Islet of Langerhans (tissue), 1 donor: Measurements from ENCODE around the gene IQSEC2.

Experiments used
- FAIRE-seq: peaks from one replicate; lab custom pipeline; 2011; peaks lifted over from hg19 to GRCh38; lab: Jason Lieb, UNC

The IQSEC2 gene

DNA sequence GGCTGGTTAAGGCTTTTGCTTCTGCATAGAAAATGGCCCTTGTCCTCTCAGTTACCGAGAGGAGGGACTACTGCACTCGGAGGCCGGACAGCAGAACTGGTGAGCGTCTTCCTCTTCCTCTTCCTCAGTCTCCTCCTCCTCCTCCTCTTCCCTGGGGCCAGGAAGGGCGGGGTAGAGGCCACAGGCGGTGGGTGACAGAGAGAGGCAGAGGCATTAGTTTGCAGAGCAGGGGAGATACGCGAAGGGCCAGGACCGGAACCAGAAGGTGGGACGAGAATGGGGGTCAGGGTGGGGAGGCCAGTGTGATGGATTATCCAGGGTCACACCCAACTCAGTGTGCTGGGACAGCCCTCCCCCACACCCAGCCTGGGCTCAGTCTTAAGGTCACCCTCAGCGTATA is 14.5 kb downstream of the IQSEC2 start:
- FAIRE-seq: no peak

DNA sequence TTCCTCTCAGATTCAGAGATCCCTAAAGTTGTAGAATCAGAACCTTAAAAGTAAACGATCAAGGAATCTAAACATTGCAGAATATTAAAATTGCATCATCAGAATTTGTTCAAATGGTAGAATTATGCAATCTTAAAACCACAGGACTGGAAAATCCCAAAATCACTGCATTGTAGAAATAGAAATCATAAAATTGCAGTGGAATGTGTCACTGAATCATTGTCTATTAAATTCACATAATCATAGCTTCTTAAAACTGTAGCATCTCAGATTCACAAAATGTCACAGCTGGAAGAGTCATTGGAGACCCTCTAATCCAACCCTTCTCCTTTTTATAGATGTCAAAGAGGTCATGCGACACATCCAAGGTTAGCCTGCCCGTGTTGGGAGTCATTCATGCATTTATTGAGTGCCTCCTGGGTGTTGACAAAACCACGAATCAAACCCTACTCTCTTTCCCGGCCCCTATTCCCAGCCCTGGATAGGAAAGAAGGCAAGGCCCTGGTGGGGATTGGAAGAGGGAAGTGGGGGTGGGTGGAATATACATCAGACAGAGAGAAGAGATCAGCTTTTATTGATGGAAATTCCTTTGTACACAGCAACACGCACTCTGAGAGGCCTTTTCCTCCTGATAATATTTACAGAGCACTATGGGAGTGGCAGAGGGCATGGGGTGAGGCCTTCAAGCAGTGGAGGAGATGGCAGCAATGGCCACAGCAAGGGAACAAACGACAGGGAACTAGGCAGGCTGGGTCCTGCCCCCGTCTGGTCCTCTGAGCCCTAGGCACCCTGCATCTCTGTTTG is 15.4 kb downstream of the IQSEC2 start:
- no peak for FAIRE-seq

DNA sequence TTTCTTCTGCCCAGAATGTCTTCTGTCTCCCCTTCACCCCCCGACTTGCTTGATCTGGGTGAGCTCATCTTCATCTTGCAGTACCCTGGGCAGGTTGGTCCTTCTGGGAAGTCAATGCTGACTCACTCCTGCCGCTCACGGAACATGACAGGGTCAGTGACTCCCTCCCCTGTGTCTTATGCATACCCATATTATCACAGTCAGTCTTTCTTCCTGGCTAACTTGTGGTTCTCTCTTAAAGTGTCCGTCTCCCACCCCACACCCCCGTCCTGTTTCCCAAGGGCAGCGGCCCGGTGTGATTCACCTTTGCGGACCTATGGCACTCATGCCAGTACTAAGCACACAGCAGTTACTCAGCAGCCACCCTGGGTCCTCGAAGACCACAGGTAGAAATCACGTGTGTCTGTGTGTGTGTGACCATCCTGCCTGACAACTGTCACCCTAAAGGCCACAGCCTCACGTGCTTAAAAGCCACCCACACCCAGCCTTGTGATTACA is 17.7 kb downstream of the IQSEC2 start:
- FAIRE-seq: no peak

DNA sequence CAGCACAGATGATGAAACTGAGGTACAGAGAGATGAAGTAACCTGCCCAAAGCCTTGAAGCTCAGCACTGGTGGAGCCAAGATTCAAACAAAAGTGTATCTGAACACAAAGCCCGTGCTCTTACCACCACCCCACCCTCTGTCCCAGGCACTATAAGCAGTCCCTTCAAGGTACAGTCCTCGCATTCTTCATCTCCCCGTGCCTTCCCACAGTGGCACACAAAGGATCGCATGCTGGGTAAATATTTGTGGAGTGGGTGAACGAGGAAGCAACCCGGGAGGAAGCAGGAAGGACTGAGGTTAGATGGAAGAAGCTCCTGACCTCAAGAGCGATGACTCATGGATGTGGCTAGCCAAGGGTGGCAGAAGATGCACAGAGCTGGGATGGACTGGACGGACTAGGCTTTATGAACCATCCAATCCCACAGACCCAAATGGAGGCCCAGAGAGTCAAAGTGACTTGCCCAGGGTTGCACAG is 18.4 kb downstream of the IQSEC2 start:
- FAIRE-seq: no peak

DNA sequence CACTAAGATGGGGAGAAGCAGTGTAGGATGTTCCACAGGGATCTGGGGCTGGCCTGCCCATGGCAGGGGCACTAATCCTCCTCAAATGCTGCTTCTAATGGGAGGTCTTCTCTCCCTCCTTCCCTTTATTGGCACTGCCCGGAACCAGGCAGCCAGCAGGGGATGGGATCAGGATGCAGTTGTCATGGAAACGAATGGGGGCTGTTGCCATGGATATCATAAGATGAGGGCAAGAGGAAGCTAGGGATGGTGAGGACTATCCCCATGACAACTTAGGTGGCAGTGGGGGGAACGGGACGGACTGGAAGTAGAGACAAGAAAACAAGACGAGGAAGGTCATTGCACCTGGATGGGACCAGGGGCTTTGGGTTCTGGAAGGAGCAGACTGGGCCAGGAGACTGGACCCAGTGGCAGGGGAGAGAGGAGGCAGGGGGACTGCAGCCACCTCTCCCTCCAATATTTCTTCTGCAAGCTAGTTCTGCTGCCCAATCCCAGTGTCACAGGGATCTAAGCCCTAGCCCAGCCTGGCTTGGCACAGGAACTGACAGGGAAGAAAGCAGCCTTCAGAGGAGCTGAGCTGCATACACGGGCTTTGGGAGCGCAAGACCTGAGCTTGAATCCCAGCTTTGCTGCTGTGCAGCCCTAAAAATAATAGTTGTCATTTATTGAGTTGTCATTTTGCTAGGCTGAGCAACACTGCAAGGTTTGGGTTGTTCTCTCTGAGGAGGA is 19.0 kb downstream of the IQSEC2 start:
- no peak for FAIRE-seq

DNA sequence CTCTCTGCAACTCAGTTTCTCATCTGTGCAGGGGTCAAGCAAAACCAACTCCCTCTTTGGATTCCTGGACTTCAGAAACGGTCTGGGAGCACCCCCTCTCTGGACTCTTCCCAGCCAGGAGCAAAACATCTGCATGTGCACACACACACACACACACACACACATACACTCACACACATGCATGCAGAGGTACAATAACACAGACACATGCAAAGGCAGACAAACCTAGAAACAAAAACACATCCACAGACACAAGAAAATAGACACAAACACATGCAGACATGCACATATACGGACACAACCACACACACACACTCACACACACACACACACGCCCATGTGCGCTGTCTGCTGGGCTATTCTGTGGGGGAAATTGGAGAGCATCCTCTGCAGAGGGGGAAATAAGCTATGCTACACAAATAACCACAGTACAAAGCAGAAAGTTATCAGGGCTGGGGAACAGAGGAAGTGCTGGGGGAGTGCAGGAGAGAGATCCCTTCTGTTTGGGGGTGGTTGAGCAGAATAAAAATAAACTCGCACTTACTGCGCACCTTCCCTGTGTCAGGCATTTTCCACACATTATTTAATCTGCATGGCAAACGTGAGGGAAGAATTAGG is 19.9 kb downstream of the IQSEC2 start:
- FAIRE-seq: no peak

DNA sequence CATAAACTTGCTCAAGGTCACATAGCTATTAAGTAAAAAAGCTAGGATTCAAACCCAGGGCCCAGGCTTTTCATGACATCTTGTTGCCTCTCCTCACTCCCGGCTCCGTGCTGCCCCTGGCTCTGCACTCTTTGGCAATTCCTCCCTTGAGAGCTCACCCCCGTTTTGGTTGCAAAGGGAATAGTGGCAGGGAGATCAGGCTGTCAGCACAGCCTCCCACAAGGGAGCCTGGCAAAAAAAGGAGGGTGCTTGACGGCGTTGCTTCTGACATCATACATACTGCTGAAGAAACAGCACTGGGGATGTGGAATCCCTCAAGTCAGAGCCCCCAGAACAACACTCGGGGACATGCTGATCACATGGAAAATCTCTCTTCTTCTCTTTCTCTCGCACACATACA is 20.5 kb downstream of the IQSEC2 start:
- FAIRE-seq: no peak

DNA sequence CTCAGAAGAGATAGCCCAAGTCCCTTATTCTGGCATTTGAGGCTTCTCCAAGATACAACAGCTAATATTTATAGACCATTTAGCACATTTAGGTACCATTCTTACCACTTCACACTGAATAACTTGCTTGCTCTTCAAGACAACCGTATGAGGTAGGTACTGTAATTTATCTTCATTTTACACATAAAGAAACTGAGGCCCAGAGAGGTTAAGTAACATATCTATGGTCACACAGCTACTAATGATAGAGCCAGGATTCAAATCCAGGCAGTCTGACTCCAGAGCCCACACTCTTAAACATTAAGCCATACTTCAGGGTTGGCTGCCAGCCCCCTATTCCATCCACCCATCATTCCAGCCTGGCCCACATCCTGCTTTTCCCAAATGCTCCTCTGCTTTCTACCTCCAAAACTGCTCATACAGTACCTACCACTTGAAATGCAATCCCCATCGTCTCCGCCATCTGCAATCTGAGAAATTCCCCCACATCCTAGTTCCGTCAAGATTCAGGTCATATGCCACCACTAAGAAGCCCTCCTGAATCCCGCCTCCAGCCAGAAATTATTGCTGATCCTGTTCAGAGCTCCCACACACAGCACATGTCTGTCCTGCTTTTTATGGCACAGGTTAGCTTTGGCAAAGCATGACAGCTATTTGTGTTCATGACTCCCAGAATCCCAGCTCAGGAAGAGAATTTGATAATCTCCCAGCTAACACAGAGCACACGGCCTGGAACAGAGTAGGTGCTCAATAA is 23.5 kb downstream of the IQSEC2 start:
- no peak for FAIRE-seq

DNA sequence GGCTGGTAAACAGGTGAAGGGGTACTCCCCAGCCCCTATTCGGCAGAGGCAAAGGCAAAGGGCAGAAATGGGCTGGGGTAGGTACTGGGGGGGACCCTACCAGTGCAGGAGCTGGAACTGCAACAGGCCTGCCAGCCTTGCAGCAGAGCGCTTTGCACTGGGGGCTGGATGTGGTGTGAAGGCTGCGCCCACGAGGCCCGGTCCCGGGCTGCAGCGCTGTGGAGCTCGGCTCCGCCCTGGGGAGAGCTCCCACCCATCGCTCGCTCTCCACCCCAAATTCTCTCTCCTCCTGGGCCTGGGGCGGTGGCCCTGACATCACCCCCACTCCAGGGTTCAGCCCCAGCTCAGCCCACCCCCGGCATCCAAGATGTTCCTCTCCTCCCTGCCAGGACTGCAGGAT is 24.2 kb downstream of the IQSEC2 start:
- FAIRE-seq: no peak

DNA sequence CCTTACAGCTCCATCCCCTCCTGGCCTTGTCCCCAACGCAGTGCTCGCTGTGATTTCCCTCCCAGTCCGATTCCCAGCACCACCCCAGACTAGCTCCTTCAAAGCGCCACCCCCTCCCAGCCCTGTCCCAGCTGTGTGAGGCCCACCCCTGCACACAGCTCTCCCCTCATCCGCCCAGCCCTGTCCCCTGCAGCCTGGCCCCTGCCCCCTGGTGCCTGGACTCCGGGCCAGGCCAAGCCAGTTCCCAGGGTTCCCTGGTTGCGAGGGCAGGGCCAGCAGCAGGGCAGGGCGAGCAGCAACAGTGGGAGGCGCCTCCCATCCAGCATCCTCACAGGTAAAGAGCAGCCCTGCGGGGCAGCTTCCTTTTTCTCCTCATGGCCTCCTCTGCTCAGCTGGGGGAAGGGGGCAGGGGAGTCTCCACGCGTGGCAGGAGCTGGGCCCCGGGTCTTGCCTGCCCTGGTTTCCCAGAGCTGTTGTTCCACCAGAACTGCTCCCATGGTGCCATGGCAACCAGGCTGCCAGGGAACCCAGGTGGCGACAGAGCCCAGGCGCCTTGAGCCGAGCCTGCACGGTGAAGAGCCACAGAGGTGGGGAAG is 24.8 kb downstream of the IQSEC2 start:
- no peak for FAIRE-seq

DNA sequence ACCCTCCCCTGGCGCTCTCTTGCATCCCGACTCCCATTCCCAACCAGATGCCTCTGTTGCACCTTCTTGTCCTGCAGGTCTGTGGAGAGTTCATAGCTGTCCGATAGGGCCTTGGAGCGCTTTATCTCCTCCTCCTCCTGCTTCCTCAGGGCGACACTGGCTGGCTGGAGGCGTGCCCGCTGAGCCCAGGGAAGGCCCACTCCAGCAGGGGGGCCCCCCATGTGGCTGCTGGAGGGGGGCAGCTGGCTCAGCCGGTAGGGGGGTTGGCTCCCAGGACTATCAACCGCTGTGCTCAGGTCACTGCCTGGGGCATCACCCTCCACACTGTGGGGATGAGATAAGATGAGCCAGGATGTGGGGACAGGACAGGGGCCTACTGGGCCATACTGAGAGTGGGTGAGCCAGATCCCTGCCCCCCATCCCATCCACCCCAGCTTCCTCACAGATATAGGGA is 25.6 kb downstream of the IQSEC2 start:
- FAIRE-seq: no peak

DNA sequence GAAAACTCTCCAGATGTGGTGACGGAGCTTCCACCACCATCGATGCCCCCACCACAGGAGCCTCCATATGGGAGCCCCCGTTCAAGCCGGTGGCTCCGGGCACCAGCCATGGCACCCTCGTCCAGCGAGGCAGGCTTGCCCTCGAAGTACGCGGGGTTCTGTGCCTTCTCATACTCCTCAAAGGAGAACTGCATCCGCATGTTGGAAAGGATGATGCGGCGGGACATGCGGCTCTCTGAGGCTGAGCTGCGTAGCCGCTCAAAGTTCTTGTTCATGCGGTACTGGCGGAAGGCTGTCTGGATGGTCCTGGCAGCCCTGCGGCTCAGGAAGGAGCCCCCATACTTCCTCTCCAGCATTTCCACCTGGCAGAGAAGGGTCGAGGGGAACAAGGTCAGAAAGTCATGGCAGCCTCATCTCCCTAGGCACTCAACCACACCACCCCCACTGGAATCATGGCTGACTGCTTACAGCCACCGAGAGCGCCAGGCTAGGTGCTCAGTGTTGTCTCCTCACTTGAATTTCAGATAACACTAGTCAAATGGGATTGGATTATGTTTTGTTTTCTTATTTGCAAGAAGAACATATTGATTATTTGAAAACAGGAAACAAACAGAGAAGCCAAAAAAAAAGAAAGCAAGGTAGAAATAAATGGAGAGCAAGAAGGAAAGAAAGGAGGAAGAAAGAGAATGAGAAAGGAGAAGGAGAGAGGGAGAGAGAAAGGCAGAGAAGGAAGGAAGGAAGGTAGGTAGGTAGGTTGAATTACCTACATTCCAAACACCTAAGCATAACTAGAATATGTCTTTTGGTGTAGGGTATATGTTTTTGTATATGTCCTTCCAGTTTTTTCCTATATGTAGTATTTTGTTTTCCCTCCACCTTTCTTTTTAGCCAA is 26.6 kb downstream of the IQSEC2 start:
- FAIRE-seq: no peak

DNA sequence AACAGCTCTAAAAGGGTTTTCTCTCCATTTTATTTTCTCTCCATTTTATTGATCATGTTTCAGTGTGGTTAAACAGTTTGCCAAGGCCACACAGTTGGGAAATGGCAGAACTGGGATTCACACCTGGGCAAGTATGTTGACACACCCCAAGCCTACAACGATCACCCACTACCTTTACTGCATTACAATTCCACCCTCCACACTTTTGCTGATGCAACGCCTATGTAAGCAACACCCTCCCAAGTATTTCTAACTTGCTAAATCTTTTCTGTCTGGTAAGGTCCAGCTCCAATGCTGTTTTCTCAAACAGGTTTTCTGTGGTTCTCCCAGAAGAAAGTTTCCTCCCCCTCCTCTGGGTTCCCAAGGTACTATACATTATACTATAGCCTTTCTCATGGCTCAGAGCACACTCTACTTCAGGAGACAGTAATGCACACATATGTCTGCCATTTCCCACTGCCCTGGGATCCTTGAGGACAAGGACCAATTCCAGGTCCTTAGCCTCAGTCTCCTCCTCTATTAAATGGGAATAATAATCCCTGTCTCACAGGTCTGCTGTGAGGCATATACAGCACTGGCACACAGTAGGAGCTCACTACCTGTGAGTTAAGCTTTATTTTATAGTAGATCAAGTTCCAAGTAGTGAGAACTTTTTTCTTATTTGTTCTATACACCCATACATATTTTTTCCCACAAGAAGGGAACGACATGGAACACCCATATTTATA is 27.9 kb downstream of the IQSEC2 start:
- FAIRE-seq: no peak

DNA sequence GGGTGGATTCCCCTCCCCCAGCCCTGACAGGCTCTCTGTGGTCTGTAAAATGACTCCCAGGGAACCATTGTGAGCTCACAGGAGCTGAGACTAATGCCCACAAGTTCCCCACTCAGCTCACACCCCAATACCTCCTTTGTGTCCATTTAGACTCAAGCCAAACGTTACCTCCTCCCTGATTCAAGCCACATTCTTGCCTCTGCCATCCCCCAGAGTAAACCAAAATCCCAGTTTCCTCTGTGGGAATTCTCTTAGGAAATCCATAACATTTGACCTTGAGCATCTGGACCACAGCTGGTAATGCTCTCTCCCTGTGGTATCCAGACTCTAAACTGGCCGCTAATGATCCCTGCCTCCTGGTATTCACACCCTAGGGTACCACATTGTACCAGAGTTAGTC is 30.1 kb downstream of the IQSEC2 start:
- no peak for FAIRE-seq

DNA sequence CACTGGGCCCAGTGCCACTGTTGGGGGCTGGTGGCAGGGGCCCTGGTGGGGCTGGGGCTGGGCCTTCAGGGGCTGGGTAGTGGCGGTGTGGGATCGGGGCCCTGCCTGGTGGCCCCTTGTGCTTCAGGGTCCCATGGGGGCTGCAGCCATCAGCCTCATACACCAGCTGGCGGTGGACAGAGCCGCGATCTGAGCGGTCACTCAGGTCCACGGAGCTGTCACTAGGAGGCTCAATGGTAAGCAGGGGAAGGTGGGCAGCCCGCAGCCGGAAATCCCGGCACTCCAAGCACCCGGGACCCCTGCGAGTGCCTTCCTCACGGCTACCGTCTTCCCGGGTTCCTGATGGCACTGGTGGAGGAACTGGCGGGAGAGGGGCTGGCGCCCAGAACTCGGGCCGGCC is 30.8 kb downstream of the IQSEC2 start:
- FAIRE-seq: no peak

DNA sequence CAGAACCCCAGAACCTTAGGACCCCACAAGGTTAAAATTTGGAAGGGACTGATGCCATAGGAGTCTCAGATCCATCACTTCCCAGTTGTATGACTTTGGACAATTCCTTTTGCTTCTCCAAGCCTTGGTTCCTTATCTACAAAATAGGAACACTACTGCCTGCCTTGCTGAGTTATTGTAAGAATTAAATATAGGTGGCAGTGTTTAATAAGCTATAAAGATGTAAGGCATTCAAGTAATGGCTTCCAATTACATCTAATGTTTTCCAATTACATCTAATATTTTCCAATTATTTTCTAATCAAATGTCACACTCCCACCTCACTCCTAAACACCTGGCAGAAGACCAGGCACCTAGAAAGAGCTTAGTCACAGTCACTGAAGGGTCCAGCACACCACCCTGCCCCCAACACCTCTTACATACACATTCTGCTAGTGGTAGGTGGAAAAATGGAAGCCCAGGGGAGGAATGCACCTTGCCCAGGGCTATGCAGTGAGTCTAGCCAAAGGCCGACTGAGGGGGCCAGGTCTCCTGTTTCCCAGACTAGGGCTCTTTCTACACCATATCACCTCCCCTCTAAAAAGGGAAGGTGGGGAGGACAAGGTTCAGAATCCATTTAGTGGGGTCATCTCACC is 31.9 kb downstream of the IQSEC2 start:
- FAIRE-seq: no peak

DNA sequence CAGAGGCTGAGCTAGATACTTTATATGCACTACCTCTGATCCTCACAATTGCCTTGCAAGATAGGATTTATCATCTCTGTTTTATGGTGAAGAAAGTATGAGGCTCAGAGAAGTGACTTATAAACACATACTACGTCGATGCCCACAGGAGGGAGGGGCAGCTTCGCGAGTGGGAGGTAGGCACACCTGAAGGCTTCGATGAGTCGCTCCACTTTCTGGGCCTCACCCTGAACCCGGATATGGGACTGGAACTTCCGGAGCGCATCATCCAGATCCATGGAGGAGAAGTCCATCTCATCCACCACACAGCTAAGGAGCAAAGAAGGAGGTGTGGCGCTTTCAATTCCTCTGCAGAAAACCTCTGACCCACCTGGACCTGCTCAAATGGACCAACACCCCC is 33.5 kb downstream of the IQSEC2 start:
- no peak for FAIRE-seq

DNA sequence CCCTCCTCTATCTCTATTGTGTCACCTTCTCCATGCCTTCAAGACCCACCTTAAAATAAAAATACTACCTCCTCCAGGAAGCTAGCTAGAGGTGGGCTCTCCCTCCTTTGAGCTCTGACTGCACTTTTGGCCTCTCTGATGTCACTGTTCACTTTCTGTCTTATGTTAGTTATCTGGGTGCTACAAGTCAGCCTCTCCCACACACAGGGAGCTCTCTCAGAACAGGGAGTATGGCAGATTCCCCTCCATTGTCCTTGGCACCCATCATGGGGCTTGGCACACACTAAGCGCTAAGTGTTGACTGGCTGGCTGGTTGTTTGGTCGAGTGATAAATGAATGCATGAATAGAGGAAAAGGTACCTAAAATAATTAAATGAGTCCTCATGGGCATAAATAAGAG is 35.2 kb downstream of the IQSEC2 start:
- FAIRE-seq: no peak

DNA sequence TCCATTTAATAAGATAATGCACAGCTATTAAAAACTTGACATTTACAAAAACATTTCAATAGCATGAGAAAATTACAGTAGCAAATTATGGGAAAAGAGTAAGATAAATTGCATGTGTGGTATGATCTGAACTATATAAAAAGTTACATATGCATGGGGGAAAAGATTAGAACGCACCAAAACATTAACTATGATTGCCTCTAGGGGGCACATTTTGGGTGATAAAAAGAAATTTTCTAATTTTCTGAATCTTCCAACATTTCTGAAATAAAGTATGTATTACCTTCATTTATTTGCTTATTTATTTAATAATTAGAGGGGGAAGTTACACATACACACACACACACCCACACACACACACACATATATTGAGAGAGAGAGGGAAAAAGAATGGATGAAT is 36.8 kb downstream of the IQSEC2 start:
- FAIRE-seq: no peak

DNA sequence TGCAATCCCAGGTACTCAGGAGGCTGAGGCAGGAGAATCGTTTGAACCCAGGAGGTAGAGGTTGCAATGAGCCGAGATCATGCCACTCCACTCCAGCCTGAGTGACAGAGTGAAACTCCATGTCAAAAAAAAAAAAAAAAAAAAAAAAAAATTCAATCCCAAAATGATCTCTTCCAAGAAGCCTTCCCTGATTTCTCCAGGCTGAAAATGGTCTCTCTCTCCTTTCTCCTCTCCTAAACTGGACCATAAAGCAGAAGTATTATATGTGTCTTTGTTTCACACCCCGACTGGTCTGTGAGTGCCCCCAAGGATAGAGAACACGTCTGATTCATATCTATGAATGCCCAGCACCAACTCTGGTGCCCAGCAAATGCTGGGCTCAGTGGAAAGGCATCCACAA is 39.1 kb downstream of the IQSEC2 start:
- no peak for FAIRE-seq
